ENCODE data around the gene CAPN5. TPM values are rescaled to one million over a fixed set of nuclear protein-coding genes. Genes with fewer than 3 reads are reported as not detected.

Gene CAPN5
- total and polyA plus RNA-seq, 10 of the 15 experiments (the other 5 are each of a cell fraction or from before 2014, with no cell fraction given) = 0.02 to 0.33 (median 0.07) TPM; not detected in 3

- TF ChIP-seq CTCF (IDR thresholded peaks at IDR 0.05 in 2 of 3, conservative IDR thresholded peaks at IDR 0.05 in 1 of 3; ENCODE audit: control insufficient read depth in 2 of 3, extremely low read depth in 1 of 3, insufficient read depth in 1 of 3, low read depth in 3 of 3, low read length in 3 of 3) (no peak), CREM (IDR thresholded peaks at IDR 0.05; ENCODE audit: low read depth) (no peak), ZZZ3 (IDR thresholded peaks at IDR 0.05; ENCODE audit: control insufficient read depth, insufficient read length, low read depth) (no peak), IKZF1 (conservative IDR thresholded peaks at IDR 0.05) (no peak), ELK1 (IDR thresholded peaks at IDR 0.05; ENCODE audit: low read depth, low read length) (no peak), USF2 (IDR thresholded peaks at IDR 0.05; ENCODE audit: borderline replicate concordance, low read depth, low read length) (no peak), SPI1 (IDR thresholded peaks at IDR 0.05; ENCODE audit: borderline replicate concordance, insufficient read depth, low read depth, low read length) (no peak), RAD51 (IDR thresholded peaks at IDR 0.05) (no peak), RFX5 (IDR thresholded peaks at IDR 0.05; ENCODE audit: low read depth, low read length) (no peak), ZBTB40 (IDR thresholded peaks at IDR 0.05; ENCODE audit: borderline replicate concordance) (no peak)
These were observed 29.1 kb downstream of the CAPN5 start (continued) for GRCh38 chr11:77095551-77096490.
